ENCODE data around the gene SPARC. TPM values are rescaled to one million over a fixed set of nuclear protein-coding genes. Genes with fewer than 3 reads are reported as not detected.

Gene SPARC
- total RNA-seq, 2 experiments from 2014 or later: 0.78 to 0.80 TPM

DNA sequence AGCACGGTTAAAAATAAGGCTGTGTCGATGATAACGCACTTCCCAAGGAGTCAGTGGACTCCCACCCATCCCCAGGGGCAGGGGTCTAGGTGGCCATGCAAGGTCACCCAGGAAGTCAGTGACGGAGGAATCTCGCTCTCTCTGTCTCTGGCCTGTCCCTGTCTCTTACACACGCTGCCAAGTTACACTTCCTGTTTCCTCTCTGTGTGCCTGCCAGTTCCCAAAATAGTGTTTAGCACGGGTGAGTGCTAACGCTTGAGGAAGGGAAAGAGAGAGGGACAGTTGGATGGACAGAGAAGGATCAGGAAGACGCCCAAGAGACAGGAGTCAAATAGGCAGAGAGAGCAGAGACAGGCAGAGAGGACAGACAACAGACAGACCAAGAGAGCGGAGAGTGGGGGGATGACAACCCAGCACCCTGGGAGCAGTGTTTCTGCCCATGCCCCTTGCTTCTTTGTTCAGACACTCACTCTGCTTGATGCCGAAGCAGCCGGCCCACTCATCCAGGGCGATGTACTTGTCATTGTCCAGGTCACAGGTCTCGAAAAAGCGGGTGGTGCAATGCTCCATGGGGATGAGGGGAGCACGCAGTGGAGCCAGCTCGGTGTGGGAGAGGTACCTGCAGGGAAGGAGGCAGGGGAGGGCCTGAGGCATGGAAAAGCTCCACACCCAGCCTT is 23.0 kb downstream of the SPARC start:
- intact Hi-C loops (cut with DNase I, micrococcal nuclease): loop anchor here in 1 of 2 experiments (5.0 kb wide), 1 partner anchor 684 kb away; no protein-coding TSS in a partner anchor
- ChIA-PET POLR2A (no interaction called here), CTCF (no interaction called here)
- H3K9me3 ChIP-seq (ENCODE audit: control insufficient read depth in 1 of 2, insufficient read depth in 1 of 2, low read length in 2 of 2): no peaks in the 10 kb centered on the region
- H3K4me3 ChIP-seq (ENCODE audit: low read length): no peak overlapping the region
- no peaks in the 10 kb centered on the region for H3K9me3 Mint-ChIP-seq
- no peaks in the 10 kb centered on the region for H3K36me3 ChIP-seq (ENCODE audit: insufficient read depth, low read length)
- peaks cover 5% of the 10 kb centered on the region for H3K4me1 ChIP-seq (ENCODE audit: insufficient read depth, low read length)
- no peak overlapping the region for H3K27ac ChIP-seq (ENCODE audit: low read depth in 1 of 2, low read length in 2 of 2)
- no peak overlapping the region for H3K4me3 Mint-ChIP-seq
- ATAC-seq (ENCODE audit: poor library complexity) (no peak), DNase-seq (peak in 3 of 14 experiments; percentile 2 to 32 (median 30))
- no peak overlapping the region for H3K27ac Mint-ChIP-seq
- TF ChIP-seq, protein P1, sequence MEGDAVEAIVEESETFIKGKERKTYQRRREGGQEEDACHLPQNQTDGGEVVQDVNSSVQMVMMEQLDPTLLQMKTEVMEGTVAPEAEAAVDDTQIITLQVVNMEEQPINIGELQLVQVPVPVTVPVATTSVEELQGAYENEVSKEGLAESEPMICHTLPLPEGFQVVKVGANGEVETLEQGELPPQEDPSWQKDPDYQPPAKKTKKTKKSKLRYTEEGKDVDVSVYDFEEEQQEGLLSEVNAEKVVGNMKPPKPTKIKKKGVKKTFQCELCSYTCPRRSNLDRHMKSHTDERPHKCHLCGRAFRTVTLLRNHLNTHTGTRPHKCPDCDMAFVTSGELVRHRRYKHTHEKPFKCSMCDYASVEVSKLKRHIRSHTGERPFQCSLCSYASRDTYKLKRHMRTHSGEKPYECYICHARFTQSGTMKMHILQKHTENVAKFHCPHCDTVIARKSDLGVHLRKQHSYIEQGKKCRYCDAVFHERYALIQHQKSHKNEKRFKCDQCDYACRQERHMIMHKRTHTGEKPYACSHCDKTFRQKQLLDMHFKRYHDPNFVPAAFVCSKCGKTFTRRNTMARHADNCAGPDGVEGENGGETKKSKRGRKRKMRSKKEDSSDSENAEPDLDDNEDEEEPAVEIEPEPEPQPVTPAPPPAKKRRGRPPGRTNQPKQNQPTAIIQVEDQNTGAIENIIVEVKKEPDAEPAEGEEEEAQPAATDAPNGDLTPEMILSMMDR (IDR thresholded peaks at IDR 0.05): no peak
- H3K4me1 Mint-ChIP-seq (ENCODE audit: low read depth): peaks cover 14% of the 10 kb centered on the region
- peaks cover 7% of the 10 kb centered on the region for H3K27me3 Mint-ChIP-seq
- H3K27me3 ChIP-seq (ENCODE audit: control insufficient read depth in 1 of 2, insufficient read depth in 2 of 2, low read length in 2 of 2): peaks cover 0 to 3% of the 10 kb centered on the region in 2 experiments
- H3K36me3 Mint-ChIP-seq (ENCODE audit: low read depth): no peaks in the 10 kb centered on the region

DNA sequence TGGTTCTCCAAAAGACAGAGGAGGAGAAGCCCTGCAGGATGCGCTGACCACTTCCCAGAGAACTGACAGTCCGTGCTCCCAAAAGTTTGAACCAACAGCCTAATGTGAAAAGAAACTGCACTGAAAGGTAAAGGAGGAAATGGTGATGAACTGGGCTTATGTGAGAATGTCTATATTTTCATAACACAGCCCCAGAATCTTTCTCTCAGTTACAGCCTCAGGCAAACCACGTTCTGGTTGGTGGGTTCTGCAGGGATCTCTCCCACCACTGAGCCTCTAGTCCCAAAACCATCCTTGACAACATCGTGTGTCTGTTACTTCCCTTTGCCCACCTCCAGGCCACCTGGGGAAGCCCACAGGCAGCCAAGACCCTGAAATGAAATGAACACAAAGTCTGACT is 23.9 kb downstream of the SPARC start:
- H3K9me3 ChIP-seq (ENCODE audit: control insufficient read depth in 1 of 2, insufficient read depth in 1 of 2, low read length in 2 of 2): no peaks in the 10 kb centered on the region
- H3K4me3 ChIP-seq (ENCODE audit: low read length): no peak overlapping the region
- no peaks in the 10 kb centered on the region for H3K9me3 Mint-ChIP-seq
- H3K4me1 ChIP-seq (ENCODE audit: insufficient read depth, low read length): peaks cover 5% of the 10 kb centered on the region
- H3K27ac ChIP-seq (ENCODE audit: low read depth in 1 of 2, low read length in 2 of 2): no peak overlapping the region
- H3K4me3 Mint-ChIP-seq: no peak overlapping the region
- H3K4me1 Mint-ChIP-seq (ENCODE audit: low read depth): peaks cover 14% of the 10 kb centered on the region
- peaks cover 0 to 3% of the 10 kb centered on the region in 2 experiments for H3K27me3 ChIP-seq (ENCODE audit: control insufficient read depth in 1 of 2, insufficient read depth in 2 of 2, low read length in 2 of 2)
- peaks cover 8% of the 10 kb centered on the region for H3K27me3 Mint-ChIP-seq
- no peaks in the 10 kb centered on the region for H3K36me3 Mint-ChIP-seq (ENCODE audit: low read depth)
- TF ChIP-seq, protein P1 (IDR thresholded peaks at IDR 0.05): no peak
- DNase-seq (no peak), ATAC-seq (ENCODE audit: poor library complexity) (no peak)
- no peaks in the 10 kb centered on the region for H3K36me3 ChIP-seq (ENCODE audit: insufficient read depth, low read length)
- ChIA-PET CTCF (no interaction called here), POLR2A (no interaction called here)
- intact Hi-C loops (cut with DNase I, micrococcal nuclease): loop anchor here in 1 of 2 experiments (5.0 kb wide), 1 partner anchor 684 kb away; no protein-coding TSS in a partner anchor
- H3K27ac Mint-ChIP-seq: no peak overlapping the region

DNA sequence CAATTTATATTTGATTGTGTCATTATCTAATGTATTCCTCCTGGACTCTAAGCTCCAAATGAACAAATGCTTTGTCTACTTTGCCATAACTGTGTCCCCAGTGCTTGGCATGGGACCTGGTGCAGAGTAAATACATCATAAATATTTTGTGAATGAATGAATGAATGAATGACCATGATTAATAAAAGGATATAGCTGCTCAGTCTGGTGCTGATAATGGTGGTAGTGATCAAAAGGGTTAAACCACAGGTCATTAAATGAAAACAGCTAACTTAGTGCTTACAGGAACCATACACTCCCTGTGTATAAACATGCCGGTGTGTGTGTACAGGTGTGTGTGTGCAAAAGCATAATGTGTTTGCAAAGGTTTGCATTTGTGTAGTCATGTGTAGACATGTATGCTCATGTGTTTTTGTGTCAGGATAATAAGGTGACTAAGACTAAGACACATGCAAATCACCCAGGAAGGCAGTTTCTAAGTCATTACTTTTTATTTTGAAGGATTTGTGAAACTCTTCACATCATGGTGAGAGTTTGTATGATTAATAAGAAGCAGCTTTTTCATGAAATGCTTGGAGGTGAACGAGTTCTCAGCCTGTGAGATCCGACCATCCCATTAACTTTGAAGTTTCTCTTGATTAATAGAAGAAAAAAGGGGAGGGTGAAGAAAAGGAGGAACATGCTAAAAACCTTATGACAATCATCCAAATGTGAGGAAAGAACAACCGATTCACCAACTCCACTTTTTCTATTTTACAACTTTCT is 24.6 kb downstream of the SPARC start:
- DNase-seq: no peak
- Histone ChIP-seq H3K27ac (ENCODE audit: low read depth in 1 of 2, low read length in 2 of 2) (no peak overlapping the region), H3K9me3 (ENCODE audit: control insufficient read depth in 1 of 2, insufficient read depth in 1 of 2, low read length in 2 of 2) (no peaks in the 10 kb centered on the region), H3K4me1 (ENCODE audit: insufficient read depth, low read length) (peaks cover 5% of the 10 kb centered on the region), H3K36me3 (ENCODE audit: insufficient read depth, low read length) (no peaks in the 10 kb centered on the region), H3K27me3 (ENCODE audit: control insufficient read depth in 1 of 2, insufficient read depth in 2 of 2, low read length in 2 of 2) (peaks cover 0 to 3% of the 10 kb centered on the region in 2 experiments), H3K4me3 (ENCODE audit: low read length) (no peak overlapping the region)
- no peak overlapping the region for H3K4me3 Mint-ChIP-seq
- no peaks in the 10 kb centered on the region for H3K9me3 Mint-ChIP-seq
- intact Hi-C loops (cut with DNase I, micrococcal nuclease): loop anchor here (2.0 to 5.0 kb wide), 2 partner anchors 481 to 685 kb away; no protein-coding TSS in a partner anchor
- H3K36me3 Mint-ChIP-seq (ENCODE audit: low read depth): no peaks in the 10 kb centered on the region
- ATAC-seq (ENCODE audit: poor library complexity): no peak
- ChIA-PET POLR2A (no interaction called here), CTCF (interaction anchor here (1.1 kb wide), 1 partner anchor 687 kb away, joined by 3 read pairs; no protein-coding TSS in a partner anchor)
- TF ChIP-seq, protein P1 (IDR thresholded peaks at IDR 0.05): no peak
- peaks cover 14% of the 10 kb centered on the region for H3K4me1 Mint-ChIP-seq (ENCODE audit: low read depth)
- peaks cover 13% of the 10 kb centered on the region for H3K27me3 Mint-ChIP-seq
- no peak overlapping the region for H3K27ac Mint-ChIP-seq

Data from CD4-positive, alpha-beta T cell (primary cell).